HCT116 (cell line): Measurements from ENCODE around the gene H6PD. TPM values are rescaled to one million over a fixed set of nuclear protein-coding genes. Genes with fewer than 3 reads are reported as not detected.

Experiments used
- ATAC-seq: fragments of 200-7000 bp; cut with Tn5 transposase; 2 replicates; pipeline ENCODE4 v1.9.1; 2020; ENCODE audit warnings: mild to moderate bottlenecking, moderate library complexity
- BruUV-seq: library from RNA; stranded (reverse); fragments of 400-500 nt; replicated peaks from 2 replicates; lab custom pipeline; 2021; lab: Mats Ljungman, UMichigan
- CTCF ChIA-PET: fragments of 300-600 bp; sonication (Branson Sonifier 250); formaldehyde crosslinking; loops from one replicate; lab custom pipeline; 2021; ENCODE audit warnings: antibody characterized with exemption; lab: Charles Lee
- POLR2A ChIA-PET: fragments of 300-600, 350-600 bp; sonication (Branson Sonifier 250); formaldehyde crosslinking; loops from one replicate; lab custom pipeline; 2021; ENCODE audit warnings: antibody characterized with exemption; lab: Charles Lee
- RAD21 ChIA-PET, 2 experiments: fragments of 300-600 bp; sonication (Branson Sonifier 250); formaldehyde crosslinking; loops; one replicate each; lab custom pipeline; 2023; ENCODE audit warnings: low total read pairs in 2 of 2; ENCODE audit not compliant: uncharacterized antibody in 2 of 2, unreplicated experiment in 2 of 2, low non-redundant PET in 1 of 2; lab: Charles Lee
- DNase-seq: peaks from one replicate; pipeline ENCODE4 v3.0.0-alpha.2; 2010; ENCODE audit warnings: low read depth, low spot score
- H2AFZ ChIP-seq: fragments of 200-600 bp; shearing (Covaris generic), sonication (generic); 2 replicates; pipeline ENCODE4 v1.6.1; 2017; ENCODE audit warnings: low read depth, mixed run types, mixed read lengths, antibody characterized with exemption, low read length; ENCODE audit not compliant: poor library complexity, severe bottlenecking
- H3K27ac ChIP-seq: 2 replicates; pipeline ENCODE4 v1.5.1; 2012; ENCODE audit warnings: low read depth, low read length
- H3K27me3 ChIP-seq: fragments of 200-600 bp; sonication (generic); 2 replicates; pipeline ENCODE4 v1.6.1; 2016; ENCODE audit warnings: mixed run types, low read length, mixed read lengths; ENCODE audit not compliant: insufficient read depth
- H3K36me3 ChIP-seq, 2 experiments: fragments of 200-500 bp in 1 of 2; fragments of 200-600 bp in 1 of 2; sonication (Bioruptor generic) in 1 of 2; sonication (generic) in 1 of 2; 2 replicates each; pipeline versions ENCODE4 v1.5.1 to v1.6.1; 2014 to 2016; ENCODE audit warnings: low read length in 2 of 2, inconsistent platforms in 1 of 2, mixed read lengths in 1 of 2, mixed run types in 1 of 2; ENCODE audit not compliant: insufficient read depth in 2 of 2, control insufficient read depth in 1 of 2
- H3K4me1 ChIP-seq, 2 experiments: fragments of 200-600 bp in 1 of 2; sonication (generic) in 1 of 2; 2 replicates each; pipeline versions ENCODE4 v1.5.1 to v1.6.1; 2012 to 2017; ENCODE audit warnings: low read length in 2 of 2, inconsistent platforms in 1 of 2, mild to moderate bottlenecking in 1 of 2, mixed read lengths in 1 of 2, mixed run types in 1 of 2, moderate library complexity in 1 of 2; ENCODE audit not compliant: insufficient read depth in 2 of 2, control insufficient read depth in 1 of 2
- H3K4me2 ChIP-seq: fragments of 200-600 bp; sonication (generic); 2 replicates; pipeline ENCODE4 v1.6.1; 2017; ENCODE audit warnings: mixed run types, low read length, mixed read lengths
- H3K4me3 ChIP-seq, 2 experiments: fragments of 200-600 bp in 1 of 2; sonication (generic) in 1 of 2; replicated peaks in 1 of 2; 2 replicates each; pipeline ENCODE4 v1.5.1; 2011 to 2016; ENCODE audit warnings: low read length in 2 of 2, control low read depth in 1 of 2, low read depth in 1 of 2, mild to moderate bottlenecking in 1 of 2, mixed read lengths in 1 of 2, mixed run types in 1 of 2
- H3K79me2 ChIP-seq: fragments of 200-600 bp; sonication (generic); 2 replicates; pipeline ENCODE4 v1.6.1; 2017; ENCODE audit warnings: mild to moderate bottlenecking, mixed run types, low read length, moderate library complexity, mixed read lengths; ENCODE audit not compliant: insufficient read depth
- H3K9ac ChIP-seq: fragments of 200-600 bp; sonication (generic); 2 replicates; pipeline ENCODE4 v1.6.1; 2016; ENCODE audit warnings: low read length, mixed read lengths
- H3K9me2 ChIP-seq: fragments of 200-600 bp; sonication (generic), shearing (Covaris generic); 2 replicates; pipeline ENCODE4 v1.6.1; 2017; ENCODE audit warnings: mixed run types, mild to moderate bottlenecking, moderate library complexity; ENCODE audit not compliant: insufficient read depth
- H3K9me3 ChIP-seq, 2 experiments: fragments of 200-500 bp in 1 of 2; fragments of 200-600 bp in 1 of 2; sonication (Bioruptor generic) in 1 of 2; sonication (generic) in 1 of 2; 2 replicates each; pipeline ENCODE4 v1.6.1; 2014 to 2017; ENCODE audit warnings: low read length in 2 of 2, mixed read lengths in 2 of 2, inconsistent platforms in 1 of 2, low read depth in 1 of 2, mild to moderate bottlenecking in 1 of 2, mixed run types in 1 of 2, moderate library complexity in 1 of 2; ENCODE audit not compliant: control insufficient read depth in 1 of 2, insufficient read depth in 1 of 2
- H4K20me1 ChIP-seq: fragments of 200-600 bp; sonication (generic), shearing (Covaris generic); 2 replicates; pipeline ENCODE4 v1.6.1; 2017; ENCODE audit warnings: mixed run types, mild to moderate bottlenecking, moderate library complexity; ENCODE audit not compliant: insufficient read depth
- EGR1 ChIP-seq: IDR thresholded peaks from 2 replicates; pipeline ENCODE4 v1.6.1; 2012; ENCODE audit warnings: low read depth
- ELF1 ChIP-seq: IDR thresholded peaks from 2 replicates; pipeline ENCODE4 v1.6.1; 2012; ENCODE audit warnings: low read depth, borderline replicate concordance
- EZH2phosphoT487 ChIP-seq: fragments of 200-600 bp; IDR thresholded peaks from 2 replicates; pipeline ENCODE4 v1.6.1; 2018; ENCODE audit warnings: antibody characterized with exemption, borderline replicate concordance
- JUND ChIP-seq: IDR thresholded peaks from 2 replicates; pipeline ENCODE4 v1.6.1; 2012
- POLR2A ChIP-seq: IDR thresholded peaks from 2 replicates; pipeline ENCODE4 v1.7.0; 2011; ENCODE audit warnings: borderline replicate concordance; ENCODE audit not compliant: insufficient read depth, insufficient read length; ENCODE audit errors: extremely low read depth
- POLR2AphosphoS5 ChIP-seq: IDR thresholded peaks from 2 replicates; pipeline ENCODE4 v1.6.1; 2011; ENCODE audit warnings: mild to moderate bottlenecking, low read depth, low read length, moderate library complexity
- SIN3A ChIP-seq: IDR thresholded peaks from 2 replicates; pipeline ENCODE4 v1.6.1; 2012; ENCODE audit warnings: low read depth
- TCF7L2 ChIP-seq: IDR thresholded peaks from 2 replicates; pipeline ENCODE4 v1.7.0; 2011; ENCODE audit warnings: borderline replicate concordance, inconsistent platforms; ENCODE audit not compliant: insufficient read depth, insufficient read length; ENCODE audit errors: extremely low read depth
- ZBTB33 ChIP-seq: IDR thresholded peaks from 2 replicates; pipeline ENCODE4 v1.6.1; 2011; ENCODE audit warnings: mild to moderate bottlenecking, low read length, moderate library complexity; ENCODE audit not compliant: insufficient replicate concordance; ENCODE audit errors: extremely low read depth
- ZFX ChIP-seq: fragments of 450-650 bp; IDR thresholded peaks from 2 replicates; pipeline ENCODE4 v1.6.1; 2017
- ZNF274 ChIP-seq: fragments of 200-500 bp; sonication (Bioruptor generic); IDR thresholded peaks from 2 replicates; pipeline ENCODE4 v1.6.1; 2014; ENCODE audit warnings: mild to moderate bottlenecking, low read depth, low read length, inconsistent platforms
- intact Hi-C: fragments of 100-400 bp; cut with micrococcal nuclease; formaldehyde crosslinking; loops from 2 replicates; pipeline ENCODE4 v1.10.0; 2022
- total RNA-seq: library from RNA; stranded (reverse); gene quantifications from one replicate; pipeline ENCODE4 v1.2.1, GENCODE V29; 2021; ENCODE audit not compliant: unreplicated experiment
- TF ChIP-seq, protein P1 (sequence below): IDR thresholded peaks from 2 replicates; pipeline ENCODE4 v1.6.1; 2012; ENCODE audit warnings: low read depth

Gene H6PD
- total RNA-seq, 1 experiment from 2014 or later = 16.2 TPM

DNA sequence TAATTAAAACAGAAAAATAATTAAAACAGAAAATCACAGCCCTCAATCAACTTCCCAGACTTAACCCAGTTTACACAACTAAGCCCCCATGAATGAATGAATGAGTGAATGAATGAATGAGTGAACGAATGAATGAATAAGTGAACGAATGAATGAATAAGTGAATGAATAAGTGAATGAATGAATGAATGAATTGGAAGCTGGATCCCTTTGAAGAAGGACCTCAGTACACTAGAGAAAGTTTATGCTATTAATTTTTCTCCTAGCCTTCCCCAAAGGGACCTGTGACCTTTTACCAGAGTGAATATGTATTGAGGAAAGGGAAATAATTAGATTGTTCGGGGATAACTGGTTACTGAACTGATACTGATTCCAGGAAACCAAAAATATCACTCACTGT, 63.7 kb downstream of the H6PD start:
- H3K36me3 ChIP-seq = 0 out of 4 replicates have a peak, but pooled peaks cover 0 to 3% of the 10 kb centered on the region in 2 experiments
- peaks cover 85% of the 10 kb centered on the region for H3K79me2 ChIP-seq
- intact Hi-C loops = no loop called here
- H3K4me2 ChIP-seq = no peak overlapping the region
- ChIA-PET POLR2A (no interaction called here), CTCF (interaction anchor here (0.8 to 1.9 kb wide), 2 partner anchors 157 to 193 kb away, joined by 3 to 5 read pairs; no protein-coding TSS in a partner anchor), RAD21 (no interaction called here)
- no peaks in the 10 kb centered on the region for H3K9me2 ChIP-seq
- H2AFZ ChIP-seq = no peak overlapping the region
- no peak overlapping the region for H3K9ac ChIP-seq
- BruUV-seq = no TSS peak
- DNase-seq (no peak), ATAC-seq (no peak)
- no peak overlapping the region for H3K27ac ChIP-seq
- peaks cover 47 to 75% of the 10 kb centered on the region in 2 experiments for H3K4me1 ChIP-seq
- no peak overlapping the region for H3K4me3 ChIP-seq
- no peaks in the 10 kb centered on the region for H4K20me1 ChIP-seq
- H3K9me3 ChIP-seq = no peaks in the 10 kb centered on the region
- TF ChIP-seq EZH2phosphoT487 = no peak
- TF ChIP-seq ZFX = no peak
- no peak for TF ChIP-seq EGR1
- TF ChIP-seq ZNF274 = no peak
- no peak for TF ChIP-seq JUND
- no peak for TF ChIP-seq POLR2AphosphoS5
- TF ChIP-seq SIN3A = no peak
- TF ChIP-seq, protein P1, sequence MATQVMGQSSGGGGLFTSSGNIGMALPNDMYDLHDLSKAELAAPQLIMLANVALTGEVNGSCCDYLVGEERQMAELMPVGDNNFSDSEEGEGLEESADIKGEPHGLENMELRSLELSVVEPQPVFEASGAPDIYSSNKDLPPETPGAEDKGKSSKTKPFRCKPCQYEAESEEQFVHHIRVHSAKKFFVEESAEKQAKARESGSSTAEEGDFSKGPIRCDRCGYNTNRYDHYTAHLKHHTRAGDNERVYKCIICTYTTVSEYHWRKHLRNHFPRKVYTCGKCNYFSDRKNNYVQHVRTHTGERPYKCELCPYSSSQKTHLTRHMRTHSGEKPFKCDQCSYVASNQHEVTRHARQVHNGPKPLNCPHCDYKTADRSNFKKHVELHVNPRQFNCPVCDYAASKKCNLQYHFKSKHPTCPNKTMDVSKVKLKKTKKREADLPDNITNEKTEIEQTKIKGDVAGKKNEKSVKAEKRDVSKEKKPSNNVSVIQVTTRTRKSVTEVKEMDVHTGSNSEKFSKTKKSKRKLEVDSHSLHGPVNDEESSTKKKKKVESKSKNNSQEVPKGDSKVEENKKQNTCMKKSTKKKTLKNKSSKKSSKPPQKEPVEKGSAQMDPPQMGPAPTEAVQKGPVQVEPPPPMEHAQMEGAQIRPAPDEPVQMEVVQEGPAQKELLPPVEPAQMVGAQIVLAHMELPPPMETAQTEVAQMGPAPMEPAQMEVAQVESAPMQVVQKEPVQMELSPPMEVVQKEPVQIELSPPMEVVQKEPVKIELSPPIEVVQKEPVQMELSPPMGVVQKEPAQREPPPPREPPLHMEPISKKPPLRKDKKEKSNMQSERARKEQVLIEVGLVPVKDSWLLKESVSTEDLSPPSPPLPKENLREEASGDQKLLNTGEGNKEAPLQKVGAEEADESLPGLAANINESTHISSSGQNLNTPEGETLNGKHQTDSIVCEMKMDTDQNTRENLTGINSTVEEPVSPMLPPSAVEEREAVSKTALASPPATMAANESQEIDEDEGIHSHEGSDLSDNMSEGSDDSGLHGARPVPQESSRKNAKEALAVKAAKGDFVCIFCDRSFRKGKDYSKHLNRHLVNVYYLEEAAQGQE = no peak
- TF ChIP-seq ZBTB33 = no peak
- TF ChIP-seq POLR2A = no peak
- TF ChIP-seq ELF1 = no peak
- no peak for TF ChIP-seq TCF7L2
- H3K27me3 ChIP-seq = no peaks in the 10 kb centered on the region
